Pancreas (tissue), 10 donors: ENCODE data around the gene ZBTB20. TPM values are rescaled to one million over a fixed set of nuclear protein-coding genes. Genes with fewer than 3 reads are reported as not detected.

Experiments
- ATAC-seq, 4 donors: fragments of 200-7000 bp; cut with Tn5 transposase; one replicate each; pipeline versions ENCODE4 v1.8.0 to v1.9.1; 2020; ENCODE audit warnings: mild to moderate bottlenecking in 4 of 4, moderate library complexity in 4 of 4
- DNase-seq, 6 donors: peaks; one replicate each; pipeline ENCODE4 v3.0.0-alpha.2; 2020
- FAIRE-seq: peaks from 2 replicates; lab custom pipeline; 2012; peaks lifted over from hg19 to GRCh38; lab: Jason Lieb, UNC
- H3K27ac ChIP-seq, 4 donors: fragments of 200-600 bp; sonication (generic); 1 replicate in 3 of 4; 2 replicates in 1 of 4; pipeline versions ENCODE4 v1.5.0 to v1.8.0; 2020
- H3K27me3 ChIP-seq, 4 donors: fragments of 200-600 bp; one replicate each; pipeline ENCODE4 v1.8.0; 2021
- H3K36me3 ChIP-seq, 3 donors: fragments of 200-600 bp; sonication (generic) in 1 of 3; one replicate each; pipeline versions ENCODE4 v1.5.0 to v1.8.0; 2020 to 2021
- H3K4me1 ChIP-seq, 3 donors: fragments of 200-600 bp; one replicate each; pipeline ENCODE4 v1.8.0; 2021
- H3K4me3 ChIP-seq, 4 donors: fragments of 200-600 bp; sonication (generic) in 2 of 4; one replicate each; pipeline versions ENCODE4 v1.5.0 to v1.8.0; 2020 to 2021
- H3K9me3 ChIP-seq, 4 donors: fragments of 200-600 bp; one replicate each; pipeline ENCODE4 v1.8.0; 2021
- CTCF ChIP-seq, 4 donors: fragments of 200-600 bp; sonication (generic) in 3 of 4; IDR thresholded peaks; one replicate each; pipeline versions ENCODE4 v1.5.0 to v1.8.0; 2021; ENCODE audit warnings: antibody characterized with exemption in 4 of 4
- WGBS, 2 donors: extraction: QIAGEN DNeasy Blood & Tissue Kit; methylation state at CpG; one replicate each; pipeline ENCODE4 v1.1.7; 2013; 5-methylcytosine and 5-hydroxymethylcytosine counted together
- intact Hi-C, 3 donors: fragments of 100-400 bp; cut with DNase I; formaldehyde crosslinking; loops; one replicate each; pipeline versions ENCODE4 v1.11.1 to v1.14.2; 2022
- polyA plus RNA-seq, 2 donors: library from polyadenylated mRNA; stranded (reverse); fragments of 200-250 nt; gene quantifications; one replicate each; pipeline ENCODE4 v1.2.3, GENCODE V29; 2013
- total RNA-seq, 6 donors: library from RNA; stranded (reverse); fragmentation: NEBNext Ultra II Directional in 4 of 6; extraction: Animal tissue kit (Norgen Biotek cat#: 25700) in 4 of 6; gene quantifications; one replicate each; pipeline versions ENCODE4 v1.2.1 to v1.2.4, GENCODE V29; 2021 to 2023
- donor health status: healthy with polysubstance abuse.
- donor health status: DM: no; HTN: no; CAD: no; lungs with moderate emphysema.
- donor health status: DM: no; HTN: no; CAD: no.
- donor health status: control.
- donor health status: control.
- donor health status: Bipolar disorder and iron deficiency.
- donor health status: DM: yes; HTN: yes; CAD: no.
- donor health status: DM: no; HTN: no; CAD: no.
- donor health status: DM: no; HTN: no; CAD: no.
- donor health status: DM: yes; HTN: yes; CAD: no.

ZBTB20 gene
- total and polyA plus RNA-seq, 8 donors: 1.3 to 81.5 (median 43.7) TPM

GRCh38 chr3:114427285-114428043 lies 719.6 kb downstream of the ZBTB20 start:
- 91 to 94% methylated on average over 8 of the region's 8 CpGs for WGBS, 2 donors
- Histone ChIP-seq H3K4me1 (peaks cover 0 to 2% (median 0%) of the 10 kb centered on the region in 3 donors), H3K36me3 (no peaks in the 10 kb centered on the region), H3K9me3 (no peaks in the 10 kb centered on the region), H3K27me3 (no peaks in the 10 kb centered on the region), H3K27ac (no peak overlapping the region), H3K4me3 (no peak overlapping the region)
- DNase-seq (no peak), FAIRE-seq (no peak), ATAC-seq (no peak)
- TF ChIP-seq CTCF (IDR thresholded peaks at IDR 0.05): no peak
- intact Hi-C loops: no loop called here

DNA sequence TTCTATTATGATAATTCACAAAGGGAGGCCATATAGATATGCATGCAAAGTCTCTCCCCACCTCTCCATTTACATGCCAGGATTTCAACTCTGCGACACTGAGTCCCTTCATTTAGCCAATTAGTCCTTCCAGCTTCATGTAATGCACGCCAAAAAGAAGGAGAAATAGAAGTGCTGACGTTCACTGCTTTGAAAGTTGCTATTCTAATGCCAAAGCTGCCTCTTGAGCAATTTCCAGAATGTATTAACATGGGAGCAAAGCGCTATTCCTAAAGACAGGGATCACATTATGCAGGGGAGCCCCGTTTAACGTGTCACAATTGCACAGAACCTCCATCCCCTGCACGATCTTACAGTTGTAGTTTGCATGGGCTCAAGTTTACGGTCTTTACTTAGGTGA lies 722.8 kb downstream of the ZBTB20 start:
- ATAC-seq (no peak), FAIRE-seq (no peak), DNase-seq (no peak)
- intact Hi-C loops: no loop called here
- H3K36me3 ChIP-seq: no peaks in the 10 kb centered on the region
- H3K9me3 ChIP-seq: no peaks in the 10 kb centered on the region
- WGBS, 2 donors: 80 to 82% methylated on average over 8 of the region's 8 CpGs
- H3K4me1 ChIP-seq: peaks cover 0 to 4% (median 2%) of the 10 kb centered on the region in 3 donors
- H3K4me3 ChIP-seq: no peak overlapping the region
- H3K27me3 ChIP-seq: no peaks in the 10 kb centered on the region
- H3K27ac ChIP-seq: no peak overlapping the region
- no peak for TF ChIP-seq CTCF (IDR thresholded peaks at IDR 0.05)

GRCh38 chr3:114421204-114421603 lies 725.9 kb downstream of the ZBTB20 start:
- intact Hi-C loops: no loop called here
- no peak for DNase-seq
- TF ChIP-seq CTCF (IDR thresholded peaks at IDR 0.05): no peak
- no peak for ATAC-seq
- FAIRE-seq: no peak
- no peaks in the 10 kb centered on the region for H3K9me3 ChIP-seq
- H3K27me3 ChIP-seq: no peaks in the 10 kb centered on the region
- no peak overlapping the region for H3K27ac ChIP-seq
- WGBS, 2 donors: 64 to 66% methylated on average over 7 of the region's 7 CpGs
- H3K4me3 ChIP-seq: no peak overlapping the region
- H3K4me1 ChIP-seq: peaks cover 0 to 17% (median 7%) of the 10 kb centered on the region in 3 donors
- no peaks in the 10 kb centered on the region for H3K36me3 ChIP-seq

- Histone ChIP-seq H3K27ac (no peak overlapping the region), H3K36me3 (no peaks in the 10 kb centered on the region), H3K4me3 (no peak overlapping the region), H3K9me3 (no peaks in the 10 kb centered on the region), H3K4me1 (peaks cover 0 to 17% (median 7%) of the 10 kb centered on the region in 3 donors), H3K27me3 (no peaks in the 10 kb centered on the region)
- TF ChIP-seq CTCF (IDR thresholded peaks at IDR 0.05): no peak
- DNase-seq (no peak), FAIRE-seq (no peak), ATAC-seq (no peak)
- WGBS, 2 donors: 75 to 82% methylated on average over 3 of the region's 3 CpGs
- intact Hi-C loops: no loop called here
Observed at GRCh38 chr3:114420072-114420471, 727.0 kb downstream of the ZBTB20 start.
